ENCODE measurements around the gene KRT74. TPM values are rescaled to one million over a fixed set of nuclear protein-coding genes. Genes with fewer than 3 reads are reported as not detected.

The KRT74 gene
- total RNA-seq, 1 experiment from 2014 or later: not detected

DNA sequence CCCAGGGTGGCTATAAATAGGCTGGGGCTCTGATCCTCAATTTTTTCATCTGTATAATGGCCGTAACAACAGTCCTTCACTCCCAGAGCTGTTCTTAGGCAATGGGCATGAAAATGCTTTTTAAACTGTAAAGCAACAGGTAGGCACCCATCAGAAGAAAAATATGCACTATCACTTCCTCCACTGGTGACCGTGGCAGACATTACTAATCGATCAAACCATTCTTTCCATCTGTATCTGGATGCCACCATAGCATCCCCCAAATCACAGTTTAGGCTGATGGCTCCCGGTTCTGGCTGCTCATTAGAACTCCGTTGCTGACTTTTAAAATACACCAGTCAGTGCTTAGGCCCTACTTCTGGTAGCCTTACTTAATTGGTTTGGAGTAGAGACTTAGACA, 31.9 kb downstream of the KRT74 start:
- TF ChIP-seq, protein P1, sequence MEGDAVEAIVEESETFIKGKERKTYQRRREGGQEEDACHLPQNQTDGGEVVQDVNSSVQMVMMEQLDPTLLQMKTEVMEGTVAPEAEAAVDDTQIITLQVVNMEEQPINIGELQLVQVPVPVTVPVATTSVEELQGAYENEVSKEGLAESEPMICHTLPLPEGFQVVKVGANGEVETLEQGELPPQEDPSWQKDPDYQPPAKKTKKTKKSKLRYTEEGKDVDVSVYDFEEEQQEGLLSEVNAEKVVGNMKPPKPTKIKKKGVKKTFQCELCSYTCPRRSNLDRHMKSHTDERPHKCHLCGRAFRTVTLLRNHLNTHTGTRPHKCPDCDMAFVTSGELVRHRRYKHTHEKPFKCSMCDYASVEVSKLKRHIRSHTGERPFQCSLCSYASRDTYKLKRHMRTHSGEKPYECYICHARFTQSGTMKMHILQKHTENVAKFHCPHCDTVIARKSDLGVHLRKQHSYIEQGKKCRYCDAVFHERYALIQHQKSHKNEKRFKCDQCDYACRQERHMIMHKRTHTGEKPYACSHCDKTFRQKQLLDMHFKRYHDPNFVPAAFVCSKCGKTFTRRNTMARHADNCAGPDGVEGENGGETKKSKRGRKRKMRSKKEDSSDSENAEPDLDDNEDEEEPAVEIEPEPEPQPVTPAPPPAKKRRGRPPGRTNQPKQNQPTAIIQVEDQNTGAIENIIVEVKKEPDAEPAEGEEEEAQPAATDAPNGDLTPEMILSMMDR (IDR thresholded peaks at IDR 0.05; ENCODE audit: unreplicated experiment): no peak
- Mint-ChIP-seq H3K27ac (ENCODE audit: unreplicated experiment) (no peak overlapping the region), H3K9me3 (ENCODE audit: low read depth, unreplicated experiment) (no peaks in the 10 kb centered on the region), H3K4me3 (ENCODE audit: low read depth, unreplicated experiment) (no peak overlapping the region), H3K4me1 (ENCODE audit: low read depth, unreplicated experiment) (no peaks in the 10 kb centered on the region), H3K27me3 (ENCODE audit: unreplicated experiment) (peaks cover 45% of the 10 kb centered on the region), H3K36me3 (ENCODE audit: insufficient read depth, unreplicated experiment) (no peaks in the 10 kb centered on the region)
- DNase-seq: no peak
- BruUV-seq (replicated peaks): no TSS peak
- CTCF ChIA-PET: no interaction called here
- intact Hi-C loops (cut with micrococcal nuclease; ENCODE audit: unreplicated experiment): no loop called here

DNA sequence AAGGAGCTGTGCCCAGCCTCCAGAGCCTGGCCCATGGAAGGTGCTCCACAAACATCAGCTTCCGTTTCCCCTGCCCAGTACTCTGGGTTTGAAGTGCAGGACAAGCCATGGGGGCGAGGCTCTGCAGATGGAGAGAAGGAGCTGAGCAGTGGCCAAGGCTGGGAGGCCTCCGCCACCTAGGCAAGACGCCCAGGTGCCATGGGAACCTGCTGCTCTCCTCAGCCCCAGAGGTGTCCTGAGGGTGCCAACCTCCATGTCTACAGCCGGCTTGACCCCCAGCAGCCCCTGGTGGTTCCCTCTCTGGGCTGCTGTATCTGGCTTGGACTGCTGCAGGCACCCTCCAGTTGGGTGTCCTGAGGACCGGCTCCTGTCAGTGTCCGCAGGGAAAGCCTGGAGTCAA, 33.1 kb downstream of the KRT74 start:
- intact Hi-C loops (cut with micrococcal nuclease; ENCODE audit: unreplicated experiment): no loop called here
- DNase-seq: no peak
- H3K9me3 Mint-ChIP-seq (ENCODE audit: low read depth, unreplicated experiment): no peaks in the 10 kb centered on the region
- BruUV-seq (replicated peaks): no TSS peak
- no peak overlapping the region for H3K27ac Mint-ChIP-seq (ENCODE audit: unreplicated experiment)
- CTCF ChIA-PET: no interaction called here
- H3K4me1 Mint-ChIP-seq (ENCODE audit: low read depth, unreplicated experiment): no peaks in the 10 kb centered on the region
- H3K36me3 Mint-ChIP-seq (ENCODE audit: insufficient read depth, unreplicated experiment): no peaks in the 10 kb centered on the region
- H3K4me3 Mint-ChIP-seq (ENCODE audit: low read depth, unreplicated experiment): no peak overlapping the region
- peaks cover 34% of the 10 kb centered on the region for H3K27me3 Mint-ChIP-seq (ENCODE audit: unreplicated experiment)
- TF ChIP-seq, protein P1 (IDR thresholded peaks at IDR 0.05; ENCODE audit: unreplicated experiment): no peak

DNA sequence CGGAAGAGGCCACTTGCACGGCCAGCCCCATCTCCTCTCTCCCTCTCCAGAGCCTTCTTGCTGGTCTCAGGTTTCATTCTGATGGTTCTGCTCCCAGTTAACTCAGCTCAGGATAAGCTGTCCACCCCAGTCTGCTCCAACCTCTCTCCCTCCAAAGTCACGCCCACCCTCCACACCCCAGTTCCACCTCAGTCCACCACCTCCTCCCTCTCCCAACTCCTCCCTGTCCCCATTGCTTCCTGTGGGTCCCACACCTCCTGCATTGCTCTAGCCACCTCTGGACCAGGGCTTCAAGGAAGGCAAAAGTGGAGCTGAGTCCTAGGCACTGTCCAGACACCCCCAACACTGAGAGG, 33.8 kb downstream of the KRT74 start:
- Mint-ChIP-seq H3K27ac (ENCODE audit: unreplicated experiment) (no peak overlapping the region), H3K27me3 (ENCODE audit: unreplicated experiment) (peaks cover 26% of the 10 kb centered on the region), H3K36me3 (ENCODE audit: insufficient read depth, unreplicated experiment) (no peaks in the 10 kb centered on the region), H3K9me3 (ENCODE audit: low read depth, unreplicated experiment) (no peaks in the 10 kb centered on the region), H3K4me3 (ENCODE audit: low read depth, unreplicated experiment) (no peak overlapping the region), H3K4me1 (ENCODE audit: low read depth, unreplicated experiment) (no peaks in the 10 kb centered on the region)
- intact Hi-C loops (cut with micrococcal nuclease; ENCODE audit: unreplicated experiment): no loop called here
- TF ChIP-seq, protein P1 (IDR thresholded peaks at IDR 0.05; ENCODE audit: unreplicated experiment): no peak
- DNase-seq: no peak
- CTCF ChIA-PET: no interaction called here
- no TSS peak for BruUV-seq (replicated peaks)

DNA sequence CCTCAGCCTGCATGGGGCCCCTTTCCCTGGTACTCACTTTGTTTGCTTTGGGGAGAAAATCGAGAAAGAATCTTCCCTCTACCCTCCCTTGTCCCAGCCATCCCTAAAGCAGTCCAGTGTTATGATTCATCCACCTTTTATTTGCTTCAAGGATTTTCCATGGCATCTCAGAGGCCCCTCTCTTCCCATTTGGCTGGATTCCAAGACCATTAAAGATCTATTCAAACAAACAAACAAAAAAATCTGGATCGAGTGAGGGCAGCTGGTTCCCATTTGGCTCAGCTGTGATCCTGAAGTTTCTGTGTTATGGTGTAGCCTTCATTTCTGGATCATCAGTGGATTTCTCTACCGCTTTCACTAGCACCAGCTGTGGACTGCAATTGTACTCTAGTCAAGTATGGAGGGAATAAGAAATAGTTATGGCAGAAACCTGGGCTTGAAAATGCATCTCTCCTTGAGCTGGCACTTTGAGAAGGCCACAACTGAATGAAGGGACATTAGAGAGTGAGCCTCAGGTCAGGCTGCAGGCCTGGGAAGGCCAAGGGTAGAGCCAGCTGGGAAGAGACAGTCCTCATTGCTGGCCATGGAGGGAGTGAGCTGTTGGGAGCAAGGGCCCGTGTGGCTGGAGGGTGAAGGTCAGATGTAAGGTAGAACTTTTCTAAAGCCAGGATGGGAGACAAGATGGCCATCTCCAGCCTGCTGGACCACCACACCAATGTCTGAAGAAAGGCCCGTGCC, 34.4 kb downstream of the KRT74 start:
- no peaks in the 10 kb centered on the region for H3K4me1 Mint-ChIP-seq (ENCODE audit: low read depth, unreplicated experiment)
- no peaks in the 10 kb centered on the region for H3K9me3 Mint-ChIP-seq (ENCODE audit: low read depth, unreplicated experiment)
- no peak overlapping the region for H3K4me3 Mint-ChIP-seq (ENCODE audit: low read depth, unreplicated experiment)
- peaks cover 21% of the 10 kb centered on the region for H3K27me3 Mint-ChIP-seq (ENCODE audit: unreplicated experiment)
- BruUV-seq (replicated peaks): no TSS peak
- CTCF ChIA-PET: no interaction called here
- no peak for DNase-seq
- TF ChIP-seq, protein P1 (IDR thresholded peaks at IDR 0.05; ENCODE audit: unreplicated experiment): no peak
- no peaks in the 10 kb centered on the region for H3K36me3 Mint-ChIP-seq (ENCODE audit: insufficient read depth, unreplicated experiment)
- intact Hi-C loops (cut with micrococcal nuclease; ENCODE audit: unreplicated experiment): no loop called here
- H3K27ac Mint-ChIP-seq (ENCODE audit: unreplicated experiment): no peak overlapping the region

Measured in Calu3 (cell line).